K562 (cell line): ENCODE results near the gene ARMH3. TPM values are rescaled to one million over a fixed set of nuclear protein-coding genes. Genes with fewer than 3 reads are reported as not detected.

ENCODE experiments used
- ATAC-seq: fragments of 200-7000 bp; cut with Tn5 transposase; 3 replicates; pipeline ENCODE4 v1.9.1; 2020; ENCODE audit warnings: moderate library complexity
- BruUV-seq: library from RNA; stranded (reverse); fragments of 400-500 nt; replicated peaks from 2 replicates; lab custom pipeline; 2021; lab: Mats Ljungman, UMichigan
- CTCF ChIA-PET: fragments of 300-600 bp; formaldehyde crosslinking; extraction: SDS; loops from one replicate; lab custom pipeline; 2021; ENCODE audit warnings: low intra/inter-chr PET ratio; lab: Yijun Ruan, JAX
- POLR2A ChIA-PET: fragments of 300-600, 350-650 bp; sonication (Branson Sonifier 250); formaldehyde crosslinking; extraction: SDS; loops from one replicate; lab custom pipeline; 2021; ENCODE audit warnings: antibody characterized with exemption, inconsistent platforms; lab: Yijun Ruan, JAX
- DNase-seq, 4 experiments: peaks; one replicate each; pipeline versions ENCODE4 v3.0.0 to v3.0.0-alpha.2; 2011 to 2018; ENCODE audit warnings: low spot score in 3 of 4, mixed read lengths in 3 of 4; ENCODE audit errors: extremely low read depth in 1 of 4
- FAIRE-seq: peaks from 2 replicates; lab custom pipeline; 2011; peaks lifted over from hg19 to GRCh38; lab: Jason Lieb, UNC
- H2AFZ ChIP-seq: 2 replicates; pipeline ENCODE4 v1.6.0; 2011; ENCODE audit warnings: low read depth, low read length, control low read depth, inconsistent platforms
- H3K27ac ChIP-seq: fragments of 200-600 bp; 3 replicates; pipeline ENCODE4 v1.8.0; 2011; ENCODE audit warnings: low read depth, mild to moderate bottlenecking, control low read depth, inconsistent platforms, low read length, moderate library complexity, mixed read lengths; ENCODE audit errors: extremely low read depth
- H3K27me3 ChIP-seq, 2 experiments: fragments of 300-600 bp in 1 of 2; 2 replicates in 1 of 2; 3 replicates in 1 of 2; pipeline versions ENCODE4 v1.6.0 to v1.8.0; 2011; ENCODE audit warnings: inconsistent platforms in 2 of 2, low read length in 2 of 2, mild to moderate bottlenecking in 1 of 2, mixed read lengths in 1 of 2, moderate library complexity in 1 of 2; ENCODE audit not compliant: control insufficient read depth in 2 of 2, insufficient read depth in 2 of 2
- H3K36me3 ChIP-seq: fragments of 300-600 bp; 3 replicates; pipeline ENCODE4 v1.8.0; 2011; ENCODE audit warnings: mild to moderate bottlenecking, low read length, inconsistent platforms; ENCODE audit not compliant: control insufficient read depth, insufficient read depth
- H3K4me1 ChIP-seq, 2 experiments: fragments of 200-600 bp in 1 of 2; replicated peaks in 1 of 2; 2 replicates in 1 of 2; 3 replicates in 1 of 2; pipeline versions ENCODE4 v1.5.1 to v1.8.0; 2011; ENCODE audit warnings: inconsistent platforms in 2 of 2, low read length in 2 of 2, mild to moderate bottlenecking in 1 of 2, mixed read lengths in 1 of 2, moderate library complexity in 1 of 2; ENCODE audit not compliant: control insufficient read depth in 2 of 2, insufficient read depth in 2 of 2
- H3K4me2 ChIP-seq: 2 replicates; pipeline ENCODE4 v1.6.1; 2011; ENCODE audit warnings: low read length, control low read depth, inconsistent platforms, mixed read lengths; ENCODE audit not compliant: insufficient read depth
- H3K4me3 ChIP-seq: fragments of 200-600 bp; sonication (generic), shearing (Covaris generic); 2 replicates; pipeline ENCODE4 v1.5.1; 2016; ENCODE audit warnings: control low read depth, inconsistent platforms
- H3K79me2 ChIP-seq: fragments of 200-600 bp; 3 replicates; pipeline ENCODE4 v1.8.0; 2011; ENCODE audit warnings: low read length, inconsistent platforms; ENCODE audit not compliant: control insufficient read depth, insufficient read depth
- H3K9ac ChIP-seq, 2 experiments: 2 replicates each; pipeline versions ENCODE4 v1.6.0 to v1.6.1; 2011; ENCODE audit warnings: low read depth in 2 of 2, low read length in 2 of 2, control low read depth in 1 of 2, inconsistent platforms in 1 of 2, mild to moderate bottlenecking in 1 of 2, mixed read lengths in 1 of 2; ENCODE audit not compliant: insufficient read depth in 1 of 2
- H3K9me1 ChIP-seq: one replicate; pipeline ENCODE4 v1.6.0; 2011; ENCODE audit warnings: inconsistent platforms, mild to moderate bottlenecking, low read length, moderate library complexity; ENCODE audit not compliant: control insufficient read depth, insufficient read depth
- H3K9me3 ChIP-seq: replicated peaks from 2 replicates; pipeline ENCODE4 v1.5.1; 2011; ENCODE audit warnings: low read depth, low read length, inconsistent platforms; ENCODE audit not compliant: control insufficient read depth, insufficient read depth
- H4K20me1 ChIP-seq: replicated peaks from 2 replicates; pipeline ENCODE4 v1.6.1; 2011; ENCODE audit warnings: low read length, inconsistent platforms, mixed read lengths; ENCODE audit not compliant: control insufficient read depth, insufficient read depth
- FOSL1 ChIP-seq: fragments of 200-800 bp; sonication (Bioruptor generic); conservative IDR thresholded peaks from 2 replicates; pipeline ENCODE4 v1.6.1; 2016; ENCODE audit warnings: missing genetic modification characterization, missing compliant biosample characterization
- HOMEZ ChIP-seq: fragments of 250-450 bp; sonication (Bioruptor Pico); IDR thresholded peaks from 2 replicates; pipeline ENCODE4 v1.4.0; 2020; ENCODE audit warnings: mild to moderate bottlenecking, moderate library complexity
- MBD2 ChIP-seq: sonication (generic); IDR thresholded peaks from 2 replicates; pipeline ENCODE4 v1.6.1; 2016; ENCODE audit warnings: low read depth, borderline replicate concordance
- MCM2 ChIP-seq: fragments of 450-650 bp; IDR thresholded peaks from 2 replicates; pipeline ENCODE4 v1.6.1; 2017; ENCODE audit warnings: low read depth, mild to moderate bottlenecking
- MXI1 ChIP-seq: IDR thresholded peaks from 2 replicates; pipeline ENCODE4 v1.6.1; 2011; ENCODE audit warnings: low read depth, mild to moderate bottlenecking, improper control_type of control experiment, low read length
- POLR2G ChIP-seq: fragments of 200-400 bp; formaldehyde crosslinking; IDR thresholded peaks from 2 replicates; pipeline ENCODE4 v1.6.1; 2017; ENCODE audit warnings: low read depth, mild to moderate bottlenecking, antibody characterized with exemption, low read length, moderate library complexity
- POU5F1 ChIP-seq: fragments of 150-350 bp; IDR thresholded peaks from 2 replicates; pipeline ENCODE4 v1.6.1; 2014; ENCODE audit warnings: borderline replicate concordance, low read length, low read depth, mild to moderate bottlenecking; ENCODE audit not compliant: partially characterized antibody
- RHOXF2B ChIP-seq: fragments of 250-450 bp; sonication (Bioruptor Pico); conservative IDR thresholded peaks from 2 replicates; pipeline ENCODE4 v1.5.1; 2021
- ZNF184 ChIP-seq: sonication (generic); formaldehyde crosslinking; IDR thresholded peaks from 2 replicates; pipeline ENCODE4 v1.5.0; 2020; ENCODE audit warnings: missing genetic modification reagents
- ZNF507 ChIP-seq: conservative IDR thresholded peaks from 2 replicates; pipeline ENCODE4 v1.6.1; 2017; ENCODE audit warnings: missing genetic modification characterization, missing compliant biosample characterization
- ZNF583 ChIP-seq: fragments of 250-450 bp; sonication (Bioruptor Pico); IDR thresholded peaks from 2 replicates; pipeline ENCODE4 v1.4.0; 2020
- WGBS: fragments of 100-300 bp; shearing (Covaris generic); methylation state at CpG from one replicate; pipeline ENCODE4 v1.1.6; 2016; ENCODE audit warnings: low coverage, mixed read lengths; ENCODE audit not compliant: insufficient coverage; ENCODE audit errors: missing lambda C conversion rate; 5-methylcytosine and 5-hydroxymethylcytosine counted together
- in situ Hi-C: fragments of 300-500 bp; cut with MboI; formaldehyde crosslinking; loops from 4 replicates; pipeline ENCODE4 v1.15.0; 2018; ENCODE audit warnings: inconsistent platforms, mixed read lengths
- intact Hi-C: fragments of 100-400 bp; cut with micrococcal nuclease; formaldehyde crosslinking; loops from 2 replicates; pipeline ENCODE4 v1.14.2; 2022
- polyA plus RNA-seq, 8 experiments: library from polyadenylated mRNA; depleted of rRNA in 4 of 8; stranded (reverse) in 5 of 8; unstranded in 3 of 8; fragments of >200 nt; fragmentation: Nextera tagmentation in 2 of 8; fragmentation: Illumina TruSeq in 1 of 8; extraction: Ambion mirVana in 2 of 8; extraction: Trizol in 1 of 8; gene quantifications; 2 replicates each; pipeline versions ENCODE4 v1.2.1 to v1.2.3, GENCODE V29; 2011 to 2014; ENCODE audit warnings: inconsistent platforms in 1 of 8, missing spikeins in 1 of 8
- total RNA-seq, 7 experiments: library from RNA; depleted of rRNA in 6 of 7; stranded (reverse); fragments of >200 nt in 6 of 7; fragmentation: Illumina TruSeq in 2 of 7; extraction: Trizol in 2 of 7; gene quantifications; 2 replicates each; pipeline versions ENCODE4 v1.2.1 to v1.2.3, GENCODE V29; 2011 to 2021; ENCODE audit warnings: low replicate concordance in 1 of 7

ARMH3 gene
- total and polyA plus RNA-seq, 9 of the 15 experiments (the other 6 are each of a cell fraction or from before 2014, with no cell fraction given): 0.29 to 0.73 TPM; not detected in 7

- no peaks in the 10 kb centered on the region for H3K36me3 ChIP-seq
- H3K27me3 ChIP-seq: no peaks in the 10 kb centered on the region
- BruUV-seq: no TSS peak
- in situ Hi-C loops: no loop called here
- no peaks in the 10 kb centered on the region for H3K79me2 ChIP-seq
- no peaks in the 10 kb centered on the region for H4K20me1 ChIP-seq
- no peak for ATAC-seq
- WGBS: no CpG with 5 or more reads among the region's 2 CpGs
- H3K9ac ChIP-seq: no peak overlapping the region
- no peak for TF ChIP-seq MXI1
- no peak for TF ChIP-seq HOMEZ (CRISPR knock-in tag)
- no peak for TF ChIP-seq POLR2G
- TF ChIP-seq ZNF507 (tag): no peak
- TF ChIP-seq ZNF184: no peak
- no peak for TF ChIP-seq MCM2
- TF ChIP-seq POU5F1: no peak
- TF ChIP-seq RHOXF2B (CRISPR knock-in tag): no peak
- TF ChIP-seq FOSL1 (tag): no peak
- no peak for TF ChIP-seq ZNF583 (CRISPR knock-in tag)
- no peak for TF ChIP-seq MBD2
- TF ChIP-seq, all 486 proteins: peak for 0
- H3K9me3 ChIP-seq: no peaks in the 10 kb centered on the region
- CTCF ChIA-PET: no interaction called here
- no peaks in the 10 kb centered on the region for H3K4me1 ChIP-seq
- H2AFZ ChIP-seq: no peak overlapping the region
- no peak overlapping the region for H3K4me3 ChIP-seq
- FAIRE-seq: no peak
- POLR2A ChIA-PET: no interaction called here
- H3K9me1 ChIP-seq: no peaks in the 10 kb centered on the region
- DNase-seq: no peak
- no peak overlapping the region for H3K4me2 ChIP-seq
- intact Hi-C loops: no loop called here
- H3K27ac ChIP-seq: no peak overlapping the region
Measured at GRCh38 chr10:101967119-101967518, 88.9 kb downstream of the ARMH3 start.
